CD4-positive, alpha-beta T cell treated with Interleukin-4 for 4 hours (primary cell): ENCODE data around the gene FBXW7.
A peak's percentile ranks its signal among the peaks of the same experiment; 100 is the strongest.

Source experiments
- DNase-seq: peaks from one replicate; pipeline ENCODE4 v3.0.0-alpha.2; 2020

The FBXW7 gene

DNA sequence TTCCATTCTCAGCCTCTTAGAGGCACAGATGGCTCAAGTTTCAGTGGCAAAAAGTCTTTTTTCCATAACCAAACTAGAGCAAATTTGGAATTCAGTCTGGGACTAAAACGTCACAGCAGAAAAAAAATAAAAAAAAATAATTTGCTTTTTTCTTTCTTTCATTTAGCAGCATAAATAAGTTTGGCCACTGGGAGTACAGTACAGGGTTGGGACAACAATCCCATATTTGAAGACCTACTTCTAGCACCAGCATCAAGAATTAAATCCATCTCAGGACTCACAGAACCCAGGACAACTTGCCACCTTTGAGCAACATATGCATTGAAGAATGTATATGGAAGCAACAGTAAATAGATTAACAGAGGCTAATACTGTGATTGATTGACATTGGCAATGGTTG, 214.0 kb downstream of the FBXW7 start:
- DNase-seq: no peak

- no peak for DNase-seq
These were observed 214.5 kb downstream of the FBXW7 start for GRCh38 chr4:152321398-152321797.

DNA sequence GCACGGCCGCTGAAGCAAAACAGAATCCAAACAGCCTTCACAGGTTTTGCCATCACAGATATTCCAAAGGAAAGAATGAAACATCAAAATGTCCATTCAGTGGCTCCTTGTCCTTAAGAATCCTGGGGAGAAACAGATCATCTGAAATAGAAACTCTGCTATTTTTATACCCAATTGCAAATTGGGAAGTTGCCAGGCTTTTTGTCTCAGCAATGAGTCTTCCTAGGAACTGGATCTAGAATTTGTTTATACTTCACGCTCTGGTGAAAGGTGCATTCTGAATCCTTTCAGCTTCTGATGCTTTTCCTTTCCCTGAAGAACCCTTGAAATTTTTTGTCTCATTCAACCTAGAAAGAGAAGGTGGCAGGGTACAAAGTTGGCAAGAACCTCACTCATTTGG, 218.9 kb downstream of the FBXW7 start:
- DNase-seq: no peak

DNA sequence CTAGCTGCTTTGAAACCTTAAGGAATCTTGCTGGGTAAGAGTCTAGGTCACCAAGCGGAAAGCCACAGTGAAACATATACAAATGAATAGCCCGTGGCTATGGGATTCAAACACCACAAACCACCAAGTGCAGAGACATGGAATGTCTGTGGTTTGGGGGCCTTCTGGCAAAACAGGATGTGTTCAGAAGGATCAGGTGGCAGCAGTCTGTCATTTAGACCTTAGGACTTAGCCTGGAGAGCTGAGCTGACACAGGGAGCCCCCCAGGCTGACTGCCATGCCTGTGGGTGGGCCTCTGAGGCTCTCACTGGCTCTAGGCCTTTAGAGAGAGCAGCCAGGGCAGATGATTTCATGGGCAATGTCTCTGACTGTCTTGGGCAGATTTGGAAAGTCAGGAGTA, 225.6 kb downstream of the FBXW7 start:
- DNase-seq: no peak

DNA sequence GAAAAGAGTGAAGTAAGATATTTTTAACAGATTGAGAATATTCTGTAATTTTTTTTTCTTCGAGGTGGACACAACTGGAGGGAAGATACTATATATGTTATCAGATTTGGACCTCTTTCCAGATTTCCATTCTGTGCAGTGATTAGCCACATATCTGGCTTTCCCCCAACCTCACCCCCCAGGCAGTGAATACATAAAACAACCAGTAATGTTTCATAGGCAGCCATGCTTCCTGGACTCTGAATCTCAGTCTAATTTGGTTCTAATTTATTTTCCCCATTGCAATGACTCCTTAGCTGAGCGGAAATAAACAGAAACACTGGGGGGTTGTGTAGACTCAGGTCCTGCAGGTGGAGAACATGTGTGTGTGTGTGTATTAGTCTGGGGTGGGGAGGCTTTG, 226.5 kb downstream of the FBXW7 start:
- no peak for DNase-seq

- DNase-seq: no peak
These were observed 226.9 kb downstream of the FBXW7 start for GRCh38 chr4:152308951-152309350.

DNA sequence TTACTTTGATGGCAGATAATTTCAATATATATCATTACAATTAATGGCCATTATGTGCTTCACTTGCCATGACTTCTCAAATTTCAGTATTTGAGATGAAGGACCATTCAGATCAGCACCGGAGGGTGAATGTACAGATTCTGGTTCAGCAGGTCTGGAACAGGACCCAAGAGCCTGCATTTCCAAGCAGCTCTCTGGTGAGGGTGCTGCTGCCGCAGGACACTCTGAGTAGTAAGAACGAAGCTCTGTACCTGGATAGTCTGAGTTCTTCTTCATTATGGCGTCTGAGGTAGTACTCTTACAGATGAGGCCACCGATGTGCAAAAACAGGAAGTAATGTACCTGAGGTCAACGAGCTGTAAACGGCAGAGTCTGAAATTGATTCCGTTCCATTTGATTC, 228.2 kb downstream of the FBXW7 start:
- DNase-seq: no peak

GRCh38 chr4:152306541-152306940, 229.4 kb downstream of the FBXW7 start:
- no peak for DNase-seq

GRCh38 chr4:152304220-152304619, 231.7 kb downstream of the FBXW7 start:
- DNase-seq: no peak

GRCh38 chr4:152301381-152301780, 234.5 kb downstream of the FBXW7 start:
- DNase-seq: no peak

- no peak for DNase-seq
These were observed 236.3 kb downstream of the FBXW7 start for GRCh38 chr4:152299553-152299952.

GRCh38 chr4:152296386-152296785, 239.5 kb downstream of the FBXW7 start:
- DNase-seq: no peak

DNA sequence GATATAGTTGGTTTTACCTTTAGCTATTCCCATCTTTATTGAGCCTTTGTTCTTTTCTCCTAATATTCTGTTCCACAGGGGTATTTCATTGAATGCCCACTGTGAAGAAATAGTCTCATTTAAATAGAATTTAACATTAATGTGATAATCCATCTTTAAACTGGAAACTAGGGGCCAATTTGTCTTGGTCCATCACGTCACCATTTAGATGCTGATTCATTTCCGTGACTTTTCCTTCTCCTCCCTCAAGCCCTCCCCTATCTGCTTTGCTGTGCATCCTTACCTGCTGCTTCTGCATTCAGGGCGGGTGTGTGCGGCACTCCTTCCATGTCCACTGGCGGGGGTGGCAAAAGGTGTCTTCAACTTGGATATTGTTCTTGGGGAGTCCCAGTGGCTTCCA, 241.1 kb downstream of the FBXW7 start:
- no peak for DNase-seq

- DNase-seq: no peak
These were observed 241.6 kb downstream of the FBXW7 start for GRCh38 chr4:152294331-152294730.

- DNase-seq: no peak
These were observed 242.4 kb downstream of the FBXW7 start for GRCh38 chr4:152293527-152293926.

DNA sequence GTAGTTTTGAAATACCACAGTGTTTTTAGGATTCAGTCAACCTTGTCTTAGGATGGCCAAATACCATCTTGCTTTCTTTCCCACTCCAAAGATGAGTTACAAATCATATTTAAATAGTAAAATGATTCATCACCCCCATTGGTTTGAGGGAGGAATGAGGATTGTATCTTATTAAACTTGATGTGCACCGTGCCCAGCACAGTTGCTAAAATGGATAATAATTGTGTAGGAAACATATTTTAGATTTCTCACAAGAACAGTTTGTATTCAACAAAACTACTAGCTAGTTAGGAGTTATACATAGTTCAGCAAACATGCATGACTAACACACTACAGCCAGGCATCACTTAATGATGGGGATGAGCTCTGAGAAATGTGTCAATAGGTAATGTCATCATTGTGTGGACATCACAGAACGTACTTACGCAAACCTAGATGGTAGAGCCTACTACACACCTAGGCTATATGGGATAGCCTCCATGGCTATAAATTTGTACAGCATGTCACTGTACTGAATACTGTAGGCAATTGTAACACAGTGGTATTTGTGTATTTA, 245.4 kb downstream of the FBXW7 start:
- no peak for DNase-seq

- no peak for DNase-seq
These were observed 246.0 kb downstream of the FBXW7 start for GRCh38 chr4:152289941-152290340.

DNA sequence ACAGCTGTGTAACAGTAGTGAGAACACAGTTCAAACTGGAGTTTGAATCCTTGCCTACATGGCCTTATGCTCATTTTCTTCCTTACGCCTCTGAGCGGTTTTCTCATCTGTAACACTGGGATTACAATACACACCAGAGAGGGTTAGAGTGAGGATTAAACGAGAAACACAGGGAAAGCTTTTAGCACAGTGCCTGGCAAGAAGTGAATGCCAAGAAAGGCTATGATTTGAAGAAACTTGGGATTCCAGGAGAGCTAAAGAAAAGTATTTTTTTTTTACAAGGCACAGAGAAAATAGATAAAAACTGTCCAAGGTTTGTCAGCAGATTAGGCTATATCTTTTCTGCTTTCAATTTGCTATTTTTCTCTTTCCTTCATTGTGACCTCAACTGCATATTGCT, 246.4 kb downstream of the FBXW7 start:
- DNase-seq: no peak

DNA sequence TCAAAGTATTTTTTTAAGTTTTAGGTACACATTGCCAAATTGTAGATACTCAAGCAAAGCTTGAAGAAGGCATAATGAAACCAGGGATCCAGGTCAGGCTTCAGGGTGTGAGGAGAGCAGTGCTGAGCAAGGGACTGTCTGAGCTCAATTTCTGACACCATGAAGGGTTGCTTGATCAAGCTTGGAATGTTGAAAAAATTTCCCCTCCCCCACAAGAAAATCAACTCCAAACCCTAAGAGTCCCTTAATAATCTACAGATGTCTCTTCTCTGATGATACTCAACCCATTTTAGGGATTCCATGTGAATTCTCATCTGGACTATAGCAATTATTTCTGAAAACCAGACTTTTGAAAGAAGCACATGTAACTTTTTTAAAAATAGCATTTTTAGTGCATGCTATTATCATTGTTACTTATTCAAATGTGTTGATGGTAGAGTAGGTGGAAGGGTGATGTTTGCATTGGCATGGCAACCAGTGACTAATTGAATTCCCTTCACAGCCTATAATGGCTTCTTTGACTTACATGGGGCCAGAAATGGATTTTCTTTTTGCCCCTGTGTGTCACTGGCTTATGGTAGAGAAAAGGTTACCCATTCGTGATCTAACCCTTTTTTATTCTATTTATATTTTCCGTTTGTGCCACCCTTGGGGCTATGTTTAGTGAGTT, 252.0 kb downstream of the FBXW7 start:
- DNase-seq: no peak

- DNase-seq: peak; percentile 21
These were observed 254.1 kb downstream of the FBXW7 start for GRCh38 chr4:152281822-152282221.

- no peak for DNase-seq
These were observed 254.7 kb downstream of the FBXW7 start for GRCh38 chr4:152281211-152281610.

DNA sequence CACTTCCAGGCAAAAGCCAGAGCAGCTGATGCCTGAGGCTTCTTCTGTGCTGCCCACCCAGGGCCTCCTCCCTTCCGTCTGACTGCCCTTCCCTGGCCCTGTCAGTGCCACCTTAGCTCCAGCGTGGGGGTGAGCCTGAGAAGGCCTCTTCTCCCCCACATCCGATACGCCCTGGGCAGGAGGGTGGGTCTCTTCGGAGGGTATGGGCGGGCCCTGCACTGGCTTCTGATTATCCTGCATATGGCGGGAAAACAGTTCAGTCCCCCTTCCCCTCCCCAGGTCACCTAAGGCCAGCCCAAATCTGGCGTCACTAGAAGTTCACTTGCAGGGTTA, 256.7 kb downstream of the FBXW7 start:
- DNase-seq: no peak

DNA sequence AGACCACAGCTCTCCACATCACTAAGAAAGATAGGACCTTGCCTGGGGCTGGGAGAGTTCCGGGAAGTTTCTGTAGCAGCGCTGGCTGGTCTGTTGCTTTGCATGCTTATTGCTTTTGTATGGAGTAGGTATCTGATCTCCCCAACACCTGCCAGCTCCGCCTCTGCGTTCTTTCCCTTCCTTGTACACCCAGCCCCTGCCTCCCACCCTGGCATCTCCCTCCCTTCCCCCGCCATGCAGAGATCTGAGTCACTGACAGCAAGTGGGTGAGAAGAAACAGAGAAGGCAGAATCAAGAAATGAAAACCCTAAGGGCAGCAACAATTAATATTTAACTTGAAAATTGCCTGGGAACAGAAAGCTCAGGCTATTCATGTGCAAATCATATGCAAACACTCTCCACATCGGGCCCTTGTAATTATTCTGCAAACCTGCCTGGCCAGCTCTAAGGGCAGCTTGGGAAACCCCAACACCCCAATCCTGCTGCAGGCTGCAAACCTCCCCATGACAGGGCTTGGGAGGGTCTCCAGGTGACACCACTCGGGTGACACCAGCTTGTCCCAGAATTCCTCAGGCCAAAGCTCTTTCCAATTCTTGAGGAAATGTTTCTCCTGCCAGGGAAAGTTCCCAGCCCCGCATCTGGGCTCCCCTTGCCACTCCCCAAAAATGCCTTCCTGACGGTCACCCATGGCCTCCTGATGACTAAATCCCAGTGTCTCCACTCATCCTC, 257.2 kb downstream of the FBXW7 start:
- no peak for DNase-seq

GRCh38 chr4:152278172-152278504, 257.8 kb downstream of the FBXW7 start:
- no peak for DNase-seq

DNA sequence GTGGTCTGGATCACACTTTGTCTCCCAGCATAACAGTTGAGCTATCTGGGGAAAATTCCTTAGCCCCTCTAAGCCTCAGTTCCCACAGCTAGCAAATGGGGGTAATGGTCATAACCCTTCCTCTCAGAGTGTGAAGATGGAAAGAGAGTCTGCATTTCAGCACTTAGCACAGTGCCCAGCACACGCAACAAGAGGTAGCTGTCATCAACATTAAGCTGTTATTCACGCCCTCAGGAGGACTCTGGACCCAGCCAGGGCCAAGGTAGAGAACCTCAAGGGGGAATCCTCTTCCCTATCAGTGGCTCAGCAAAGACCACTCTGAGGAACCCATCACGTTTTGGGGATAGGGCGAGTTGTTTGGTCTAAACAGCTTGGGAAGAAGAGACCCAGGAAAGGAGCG, 258.6 kb downstream of the FBXW7 start:
- DNase-seq: no peak
